Measurements from ENCODE around the gene TAS2R43.

DNA sequence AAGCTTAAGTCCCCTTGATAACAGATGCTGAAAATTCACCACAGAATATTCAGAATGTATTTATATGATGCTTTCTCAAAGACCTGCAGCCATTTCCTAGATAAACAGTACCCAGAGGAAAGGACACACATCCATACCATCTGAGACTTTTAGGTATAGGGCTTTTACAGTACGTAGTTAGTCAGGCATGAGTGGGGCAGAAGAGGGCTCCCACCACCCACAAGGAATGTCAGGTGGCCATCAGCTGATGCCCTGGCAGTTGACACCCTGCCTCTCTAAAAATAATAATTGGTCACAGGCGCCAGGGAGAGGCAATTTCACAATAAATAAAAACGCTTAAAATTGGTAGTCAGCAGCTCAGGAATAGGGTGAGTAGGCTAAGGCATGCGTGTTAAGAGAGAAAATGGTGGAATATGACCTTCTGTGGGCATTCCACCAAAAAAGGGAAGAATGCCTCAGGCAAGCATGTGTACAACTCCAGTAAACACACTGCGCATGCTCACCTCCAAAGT is 22.2 kb downstream of the TAS2R43 start:
- no peak for TF ChIP-seq CTCF (IDR thresholded peaks at IDR 0.05; ENCODE audit: poor library complexity, severe bottlenecking)
- TF ChIP-seq, protein P1, sequence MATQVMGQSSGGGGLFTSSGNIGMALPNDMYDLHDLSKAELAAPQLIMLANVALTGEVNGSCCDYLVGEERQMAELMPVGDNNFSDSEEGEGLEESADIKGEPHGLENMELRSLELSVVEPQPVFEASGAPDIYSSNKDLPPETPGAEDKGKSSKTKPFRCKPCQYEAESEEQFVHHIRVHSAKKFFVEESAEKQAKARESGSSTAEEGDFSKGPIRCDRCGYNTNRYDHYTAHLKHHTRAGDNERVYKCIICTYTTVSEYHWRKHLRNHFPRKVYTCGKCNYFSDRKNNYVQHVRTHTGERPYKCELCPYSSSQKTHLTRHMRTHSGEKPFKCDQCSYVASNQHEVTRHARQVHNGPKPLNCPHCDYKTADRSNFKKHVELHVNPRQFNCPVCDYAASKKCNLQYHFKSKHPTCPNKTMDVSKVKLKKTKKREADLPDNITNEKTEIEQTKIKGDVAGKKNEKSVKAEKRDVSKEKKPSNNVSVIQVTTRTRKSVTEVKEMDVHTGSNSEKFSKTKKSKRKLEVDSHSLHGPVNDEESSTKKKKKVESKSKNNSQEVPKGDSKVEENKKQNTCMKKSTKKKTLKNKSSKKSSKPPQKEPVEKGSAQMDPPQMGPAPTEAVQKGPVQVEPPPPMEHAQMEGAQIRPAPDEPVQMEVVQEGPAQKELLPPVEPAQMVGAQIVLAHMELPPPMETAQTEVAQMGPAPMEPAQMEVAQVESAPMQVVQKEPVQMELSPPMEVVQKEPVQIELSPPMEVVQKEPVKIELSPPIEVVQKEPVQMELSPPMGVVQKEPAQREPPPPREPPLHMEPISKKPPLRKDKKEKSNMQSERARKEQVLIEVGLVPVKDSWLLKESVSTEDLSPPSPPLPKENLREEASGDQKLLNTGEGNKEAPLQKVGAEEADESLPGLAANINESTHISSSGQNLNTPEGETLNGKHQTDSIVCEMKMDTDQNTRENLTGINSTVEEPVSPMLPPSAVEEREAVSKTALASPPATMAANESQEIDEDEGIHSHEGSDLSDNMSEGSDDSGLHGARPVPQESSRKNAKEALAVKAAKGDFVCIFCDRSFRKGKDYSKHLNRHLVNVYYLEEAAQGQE (IDR thresholded peaks at IDR 0.05; ENCODE audit: borderline replicate concordance): no peak
- no peak for TF ChIP-seq EP300 (conservative IDR thresholded peaks at IDR 0.05; ENCODE audit: poor library complexity, severe bottlenecking)
- no peak for TF ChIP-seq RAD21 (conservative IDR thresholded peaks at IDR 0.05)
- TF ChIP-seq SMC3 (conservative IDR thresholded peaks at IDR 0.05; ENCODE audit: poor library complexity): no peak
- no peak for TF ChIP-seq MXI1 (conservative IDR thresholded peaks at IDR 0.05; ENCODE audit: poor library complexity, severe bottlenecking)
- TF ChIP-seq TAF1 (IDR thresholded peaks at IDR 0.05; ENCODE audit: low read depth): no peak
- TF ChIP-seq POLR2AphosphoS5 (IDR thresholded peaks at IDR 0.05): no peak

Measured in neural cell (in vitro differentiated cells).